Psoas muscle (tissue), 8 donors: Measurements from ENCODE around the gene CDC42EP1. TPM values are rescaled to one million over a fixed set of nuclear protein-coding genes. Genes with fewer than 3 reads are reported as not detected.
A peak's percentile ranks its signal among the peaks of the same experiment; 100 is the strongest.
"Not testable (repeated sequence)": the region's sequence is repeated elsewhere in the genome, so short reads cannot be mapped to it uniquely, and the experiment has no call there.

Source experiments
- ATAC-seq, 4 donors: fragments of 200-7000 bp; cut with Tn5 transposase; one replicate each; pipeline ENCODE4 v1.9.1; 2020; ENCODE audit warnings: moderate library complexity in 3 of 4, mild to moderate bottlenecking in 2 of 4
- DNase-seq, 2 donors: peaks; one replicate each; pipeline ENCODE4 v3.0.0-alpha.2; 2020
- H3K27ac ChIP-seq: fragments of 200-600 bp; one replicate; pipeline ENCODE4 v1.8.0; 2022
- H3K27me3 ChIP-seq, 3 donors: fragments of 200-600 bp in 1 of 3; one replicate each; pipeline versions ENCODE4 v1.6.1 to v1.8.0; 2013 to 2022; ENCODE audit warnings: low read length in 2 of 3, mild to moderate bottlenecking in 2 of 3, moderate library complexity in 1 of 3; ENCODE audit not compliant: insufficient read depth in 3 of 3
- H3K36me3 ChIP-seq, 2 donors: fragments of 200-600 bp in 1 of 2; one replicate each; pipeline versions ENCODE4 v1.6.1 to v1.8.0; 2013 to 2022; ENCODE audit warnings: low read depth in 1 of 2, mild to moderate bottlenecking in 1 of 2, moderate library complexity in 1 of 2; ENCODE audit not compliant: insufficient read depth in 1 of 2
- H3K4me1 ChIP-seq: fragments of 200-600 bp; one replicate; pipeline ENCODE4 v1.8.0; 2022
- H3K4me3 ChIP-seq: fragments of 200-600 bp; one replicate; pipeline ENCODE4 v1.8.0; 2022; ENCODE audit warnings: mild to moderate bottlenecking
- H3K9me3 ChIP-seq: fragments of 200-600 bp; one replicate; pipeline ENCODE4 v1.8.0; 2022
- WGBS, 3 donors: extraction: QIAGEN DNeasy Blood & Tissue Kit; methylation state at CpG; one replicate each; pipeline versions ENCODE4 v1.1.6 to v1.1.7; 2013; 5-methylcytosine and 5-hydroxymethylcytosine counted together
- intact Hi-C, 2 donors: fragments of 100-400 bp; cut with DNase I; formaldehyde crosslinking; loops; one replicate each; pipeline versions ENCODE4 v1.11.0 to v1.14.2; 2022
- polyA plus RNA-seq, 3 donors: library from polyadenylated mRNA; stranded (reverse); fragments of 200-250 nt; gene quantifications; one replicate each; pipeline ENCODE4 v1.2.3, GENCODE V29; 2013
- total RNA-seq, 4 donors: library from RNA; stranded (reverse); fragmentation: NEBNext Ultra II Directional in 2 of 4; extraction: Animal tissue kit (Norgen Biotek cat#: 25700) in 2 of 4; gene quantifications; one replicate each; pipeline versions ENCODE4 v1.2.1 to v1.2.4, GENCODE V29; 2021 to 2023
- TF ChIP-seq, protein P1 (sequence below): fragments of 200-600 bp; IDR thresholded peaks from one replicate; pipeline ENCODE4 v1.8.0; 2022; ENCODE audit warnings: antibody characterized with exemption
- donor health status: healthy with polysubstance abuse.
- donor health status: DM: no; HTN: no; CAD: no; lungs with moderate emphysema.
- donor health status: Bipolar disorder and iron deficiency.
- donor health status: healthy.
- donor health status: DM: yes; HTN: yes; CAD: no.
- donor health status: DM: no; HTN: no; CAD: no.
- donor health status: DM: no; HTN: no; CAD: no.
- donor health status: DM: yes; HTN: yes; CAD: no.

The CDC42EP1 gene
- total and polyA plus RNA-seq, 7 donors, result 3.8 to 13.8 (median 6.9) TPM

DNA sequence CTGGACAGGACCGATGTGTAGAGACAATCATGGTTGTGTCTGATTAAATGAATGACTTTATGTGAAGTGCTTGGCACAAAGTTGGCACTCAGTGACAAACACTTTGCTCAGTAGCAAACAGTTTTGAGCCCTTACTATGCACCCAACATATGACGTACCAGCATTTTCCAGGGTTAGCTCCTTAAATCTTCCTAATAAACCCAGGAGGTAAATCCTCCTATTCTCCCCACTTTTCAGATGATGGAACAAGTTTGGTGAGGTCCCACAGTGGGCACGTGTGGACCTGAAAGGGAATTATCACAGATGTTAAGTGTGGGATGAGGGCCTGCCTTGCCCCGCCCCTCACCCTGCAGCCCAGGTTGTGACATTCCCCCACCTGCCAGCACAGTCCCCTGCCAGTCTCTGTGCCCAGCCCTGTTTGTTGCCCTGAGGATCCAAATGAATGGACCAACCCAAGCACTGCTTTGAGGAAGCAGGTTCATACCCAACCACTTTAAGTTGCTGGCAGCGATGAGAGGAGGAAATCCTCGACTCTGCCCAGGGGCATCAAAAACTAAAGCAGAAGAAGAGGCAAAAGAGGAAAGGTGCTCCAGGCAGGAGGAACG is 34.4 kb upstream of the CDC42EP1 start:
- intact Hi-C loops, result no loop called here
- ATAC-seq (no peak), DNase-seq (no peak)
- Histone ChIP-seq H3K9me3 (no peaks in the 10 kb centered on the region), H3K36me3 (no peaks in the 10 kb centered on the region), H3K27ac (no peak overlapping the region), H3K27me3 (peaks cover 0 to 27% (median 0%) of the 10 kb centered on the region in 3 donors), H3K4me1 (no peaks in the 10 kb centered on the region), H3K4me3 (no peak overlapping the region)
- TF ChIP-seq, protein P1, sequence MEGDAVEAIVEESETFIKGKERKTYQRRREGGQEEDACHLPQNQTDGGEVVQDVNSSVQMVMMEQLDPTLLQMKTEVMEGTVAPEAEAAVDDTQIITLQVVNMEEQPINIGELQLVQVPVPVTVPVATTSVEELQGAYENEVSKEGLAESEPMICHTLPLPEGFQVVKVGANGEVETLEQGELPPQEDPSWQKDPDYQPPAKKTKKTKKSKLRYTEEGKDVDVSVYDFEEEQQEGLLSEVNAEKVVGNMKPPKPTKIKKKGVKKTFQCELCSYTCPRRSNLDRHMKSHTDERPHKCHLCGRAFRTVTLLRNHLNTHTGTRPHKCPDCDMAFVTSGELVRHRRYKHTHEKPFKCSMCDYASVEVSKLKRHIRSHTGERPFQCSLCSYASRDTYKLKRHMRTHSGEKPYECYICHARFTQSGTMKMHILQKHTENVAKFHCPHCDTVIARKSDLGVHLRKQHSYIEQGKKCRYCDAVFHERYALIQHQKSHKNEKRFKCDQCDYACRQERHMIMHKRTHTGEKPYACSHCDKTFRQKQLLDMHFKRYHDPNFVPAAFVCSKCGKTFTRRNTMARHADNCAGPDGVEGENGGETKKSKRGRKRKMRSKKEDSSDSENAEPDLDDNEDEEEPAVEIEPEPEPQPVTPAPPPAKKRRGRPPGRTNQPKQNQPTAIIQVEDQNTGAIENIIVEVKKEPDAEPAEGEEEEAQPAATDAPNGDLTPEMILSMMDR, result no peak
- WGBS, 3 donors, result 55 to 79% (median 63%) methylated on average over 7 of the region's 7 CpGs

DNA sequence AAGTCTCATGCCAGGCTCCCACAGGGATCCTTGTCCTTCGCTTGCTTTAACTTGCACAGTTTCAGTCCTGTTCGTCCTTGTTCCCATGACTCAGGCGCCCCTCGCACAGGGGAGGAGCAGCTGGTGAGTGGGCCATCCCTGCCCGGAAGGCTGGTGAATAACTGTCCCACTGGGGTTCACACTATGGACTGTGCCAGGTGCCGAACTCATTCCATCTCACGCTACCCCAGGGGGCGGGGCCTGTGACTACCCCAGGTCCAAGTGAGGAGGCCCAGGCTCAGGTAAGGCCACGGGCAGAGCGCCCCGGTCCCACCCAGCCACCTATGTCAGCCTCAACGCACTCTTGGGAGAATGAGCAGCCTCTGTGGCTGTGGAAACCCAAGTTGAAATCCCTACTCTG is 33.9 kb upstream of the CDC42EP1 start:
- Histone ChIP-seq H3K36me3 (no peaks in the 10 kb centered on the region), H3K27ac (no peak overlapping the region), H3K4me3 (no peak overlapping the region), H3K4me1 (no peaks in the 10 kb centered on the region), H3K9me3 (no peaks in the 10 kb centered on the region), H3K27me3 (peaks cover 0 to 26% (median 0%) of the 10 kb centered on the region in 3 donors)
- 59 to 71% (median 69%) methylated on average over 12 of the region's 12 CpGs for WGBS, 3 donors
- no peak for DNase-seq
- ATAC-seq, result peak in 1 of 4 donors; percentile 32
- TF ChIP-seq, protein P1, result no peak
- intact Hi-C loops, result no loop called here

DNA sequence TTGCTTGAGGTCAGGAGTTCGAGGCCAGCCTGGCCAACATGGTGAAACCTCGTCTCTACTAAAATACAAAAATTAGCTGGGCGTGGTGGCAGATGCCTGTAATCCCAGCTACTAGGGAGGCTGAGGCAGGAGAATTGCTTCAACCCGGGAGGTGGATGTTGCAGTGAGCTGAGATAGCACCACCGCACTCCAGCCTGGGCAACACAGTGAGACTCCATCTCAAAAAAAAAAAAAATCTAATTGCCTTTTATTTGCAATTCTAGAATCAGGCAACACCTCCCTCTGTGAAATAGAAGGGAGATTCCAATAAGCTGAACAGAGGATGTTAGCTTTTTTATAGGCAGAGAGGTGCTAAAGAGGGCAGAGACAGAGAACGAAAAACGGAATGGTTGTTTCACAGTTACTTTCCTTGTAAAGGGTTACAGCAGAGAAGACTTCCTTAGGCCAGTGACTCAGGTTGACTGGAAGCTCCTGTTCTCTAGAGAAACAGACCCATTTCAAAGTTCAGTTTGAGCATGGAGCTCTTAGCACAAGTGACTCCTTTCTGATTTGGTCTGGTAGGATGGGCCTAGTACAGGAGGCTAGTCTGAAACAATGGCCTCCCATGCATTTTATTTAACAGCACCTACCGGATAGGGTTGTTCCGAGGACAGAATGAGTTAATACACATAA is 33.1 kb upstream of the CDC42EP1 start:
- ATAC-seq, H3K4me3 ChIP-seq, H3K9me3 ChIP-seq, H3K36me3 ChIP-seq, DNase-seq, H3K27ac ChIP-seq, intact Hi-C loops, H3K4me1 ChIP-seq: not testable (repeated sequence)
- WGBS, 3 donors, result 95 to 97% (median 95%) methylated on average over 9 of the region's 9 CpGs
- peaks cover 0 to 19% (median 0%) of the 10 kb centered on the region in 3 donors for H3K27me3 ChIP-seq

DNA sequence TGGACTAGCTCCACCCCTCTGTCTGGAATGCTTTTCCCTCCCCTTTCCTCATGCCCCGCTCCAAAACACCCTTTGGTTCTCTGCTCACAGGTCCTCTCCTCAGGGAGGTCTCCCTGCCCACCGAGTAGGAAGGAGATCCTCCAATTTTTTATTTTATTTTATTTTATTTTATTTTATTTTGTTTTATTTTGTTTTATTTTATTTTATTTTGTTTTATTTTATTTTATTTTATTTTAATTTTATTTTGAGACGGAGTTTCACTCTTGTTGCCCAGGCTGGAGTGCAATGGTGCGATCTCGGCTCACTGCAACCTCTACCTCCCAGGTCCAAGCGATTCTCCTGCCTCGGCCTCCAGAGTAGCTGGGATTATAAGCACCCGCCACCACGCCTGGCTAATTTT is 32.3 kb upstream of the CDC42EP1 start:
- H3K4me1 ChIP-seq, H3K27ac ChIP-seq, H3K9me3 ChIP-seq, H3K36me3 ChIP-seq, DNase-seq, intact Hi-C loops, ATAC-seq, H3K4me3 ChIP-seq: not testable (repeated sequence)
- WGBS, 3 donors, result 94 to 97% (median 97%) methylated on average over 9 of the region's 9 CpGs
- H3K27me3 ChIP-seq, result peaks cover 0 to 19% (median 0%) of the 10 kb centered on the region in 3 donors

DNA sequence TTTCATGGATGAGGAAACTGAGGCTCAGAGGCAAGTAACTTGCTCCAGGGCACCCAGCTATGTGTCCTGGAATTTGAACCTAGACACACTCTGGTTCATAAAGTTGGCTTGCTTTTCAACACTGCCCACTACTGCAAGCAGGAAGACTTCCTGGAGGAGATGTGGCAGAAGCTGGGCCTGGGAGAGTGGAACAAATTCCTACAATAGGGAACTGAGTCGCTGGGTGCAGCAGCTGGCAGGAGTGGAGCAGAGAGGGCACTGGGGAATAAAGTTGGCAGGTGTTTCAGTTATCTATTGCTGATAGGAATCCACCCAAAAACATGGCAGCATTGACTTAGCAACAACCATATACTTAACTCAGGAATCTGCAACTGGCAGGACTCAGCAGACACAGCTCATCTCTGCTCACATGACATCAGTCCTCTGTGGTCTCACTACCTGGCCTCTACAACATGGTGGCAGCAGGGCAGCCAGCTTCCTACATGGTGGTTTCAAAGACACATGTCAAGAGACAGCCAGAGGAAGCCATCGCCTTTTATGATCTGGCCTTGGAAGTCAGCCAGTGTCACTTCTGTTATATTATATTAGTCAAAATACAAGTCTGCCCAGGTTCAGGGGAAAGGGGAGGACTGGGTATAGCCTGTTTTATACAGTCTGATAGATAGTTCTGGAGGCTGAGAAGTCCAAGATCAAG is 30.5 kb upstream of the CDC42EP1 start:
- WGBS, 3 donors, result 50 to 66% (median 65%) methylated on average over 2 of the region's 2 CpGs
- no peaks in the 10 kb centered on the region for H3K36me3 ChIP-seq
- TF ChIP-seq, protein P1, result no peak
- DNase-seq, result no peak
- peaks cover 0 to 6% (median 0%) of the 10 kb centered on the region in 3 donors for H3K27me3 ChIP-seq
- no peak overlapping the region for H3K4me3 ChIP-seq
- H3K4me1 ChIP-seq, result no peaks in the 10 kb centered on the region
- H3K9me3 ChIP-seq, result no peaks in the 10 kb centered on the region
- no peak for ATAC-seq
- intact Hi-C loops, result no loop called here
- no peak overlapping the region for H3K27ac ChIP-seq
